HepG2 (cell line): Measurements from ENCODE around the gene GDF15. TPM values are rescaled to one million over a fixed set of nuclear protein-coding genes. Genes with fewer than 3 reads are reported as not detected.

ENCODE experiments used
- CCDC6 ChIP-seq: sonication (generic); formaldehyde crosslinking; IDR thresholded peaks from 2 replicates; pipeline ENCODE4 v1.8.1; 2022; ENCODE audit warnings: mild to moderate bottlenecking, missing genetic modification reagents, moderate library complexity
- CEBPG ChIP-seq: IDR thresholded peaks from 2 replicates; pipeline ENCODE4 v1.6.1; 2016
- E2F1 ChIP-seq: sonication (generic); formaldehyde crosslinking; IDR thresholded peaks from 2 replicates; pipeline ENCODE4 v1.5.0; 2020; ENCODE audit warnings: missing genetic modification reagents
- GABPA ChIP-seq, 2 experiments: IDR thresholded peaks; 2 replicates each; pipeline ENCODE4 v1.6.1; 2011 to 2016; ENCODE audit warnings: low read depth in 2 of 2, low read length in 1 of 2, missing biosample characterization in 1 of 2, missing genetic modification characterization in 1 of 2
- GFI1 ChIP-seq: sonication (generic); formaldehyde crosslinking; IDR thresholded peaks from 2 replicates; pipeline ENCODE4 v1.5.0; 2020; ENCODE audit warnings: missing genetic modification reagents, mild to moderate bottlenecking, borderline replicate concordance
- KDM5A ChIP-seq: fragments of 200-600 bp; sonication (generic); IDR thresholded peaks from 2 replicates; pipeline ENCODE4 v1.7.0; 2018; ENCODE audit warnings: antibody characterized with exemption, mild to moderate bottlenecking, low read length, borderline replicate concordance
- KMT2B ChIP-seq: IDR thresholded peaks from 2 replicates; pipeline ENCODE4 v1.6.1; 2016; ENCODE audit warnings: missing genetic modification reagents, missing compliant biosample characterization
- NFKB2 ChIP-seq: sonication (generic); formaldehyde crosslinking; IDR thresholded peaks from 2 replicates; pipeline ENCODE4 v1.4.0; 2020; ENCODE audit warnings: missing genetic modification reagents, borderline replicate concordance
- RCOR2 ChIP-seq: IDR thresholded peaks from 2 replicates; pipeline ENCODE4 v1.6.1; 2016; ENCODE audit warnings: missing biosample characterization, missing genetic modification reagents
- SOX5 ChIP-seq: IDR thresholded peaks from 2 replicates; pipeline ENCODE4 v1.6.1; 2016; ENCODE audit warnings: borderline replicate concordance
- SP4 ChIP-seq: sonication (generic); formaldehyde crosslinking; IDR thresholded peaks from 2 replicates; pipeline ENCODE4 v1.8.1; 2023; ENCODE audit warnings: mild to moderate bottlenecking, missing genetic modification reagents
- SPEN ChIP-seq: sonication (generic); formaldehyde crosslinking; IDR thresholded peaks from 2 replicates; pipeline ENCODE4 v1.5.1; 2020; ENCODE audit warnings: low read depth, mild to moderate bottlenecking, missing genetic modification reagents
- TOPORS ChIP-seq: sonication (generic); formaldehyde crosslinking; IDR thresholded peaks from 2 replicates; pipeline ENCODE4 v1.8.0; 2023; ENCODE audit warnings: mild to moderate bottlenecking, missing genetic modification reagents
- ZNF260 ChIP-seq: sonication (generic); formaldehyde crosslinking; IDR thresholded peaks from 2 replicates; pipeline ENCODE4 v1.4.0; 2020; ENCODE audit warnings: missing genetic modification reagents, low read depth, mild to moderate bottlenecking, borderline replicate concordance
- ZNF296 ChIP-seq: sonication (generic); formaldehyde crosslinking; conservative IDR thresholded peaks from 2 replicates; pipeline ENCODE4 v1.5.0; 2020; ENCODE audit warnings: mild to moderate bottlenecking, missing genetic modification reagents
- ZNF451 ChIP-seq: sonication (generic); formaldehyde crosslinking; IDR thresholded peaks from 2 replicates; pipeline ENCODE4 v1.5.0; 2020; ENCODE audit warnings: mild to moderate bottlenecking, missing genetic modification reagents
- ZNF556 ChIP-seq: sonication (generic); formaldehyde crosslinking; IDR thresholded peaks from 2 replicates; pipeline ENCODE4 v1.4.0; 2020; ENCODE audit warnings: mild to moderate bottlenecking, missing genetic modification reagents, borderline replicate concordance
- ZNF782 ChIP-seq: sonication (generic); formaldehyde crosslinking; IDR thresholded peaks from 2 replicates; pipeline ENCODE4 v1.4.0; 2020; ENCODE audit warnings: missing genetic modification reagents, mild to moderate bottlenecking, borderline replicate concordance
- ZNF784 ChIP-seq: sonication (generic); formaldehyde crosslinking; IDR thresholded peaks from 2 replicates; pipeline ENCODE4 v1.5.1; 2020; ENCODE audit warnings: missing genetic modification reagents, mild to moderate bottlenecking, borderline replicate concordance
- polyA plus RNA-seq, 8 experiments: library from polyadenylated mRNA; depleted of rRNA in 3 of 8; stranded (reverse) in 7 of 8; unstranded in 1 of 8; fragments of >200 nt; fragmentation: Illumina TruSeq in 4 of 8; extraction: Trizol in 4 of 8; gene quantifications; 2 replicates each; pipeline versions ENCODE4 v1.2.1 to v1.2.3, GENCODE V29; 2011 to 2016; ENCODE audit warnings: low read depth in 4 of 8, missing spikeins in 1 of 8, mixed read lengths in 1 of 8; ENCODE audit not compliant: insufficient read depth in 1 of 8
- total RNA-seq, 5 experiments: library from RNA; depleted of rRNA; stranded (reverse); fragments of >200 nt; fragmentation: Illumina TruSeq; extraction: Trizol; gene quantifications; 2 replicates each; pipeline ENCODE4 v1.2.3, GENCODE V29; 2016; ENCODE audit warnings: low read depth in 1 of 5
- TF ChIP-seq, protein P1 (sequence below): sonication (generic); formaldehyde crosslinking; IDR thresholded peaks from 2 replicates; pipeline ENCODE4 v1.5.0; 2020; ENCODE audit warnings: mild to moderate bottlenecking, missing genetic modification reagents
- TF ChIP-seq, protein P2 (sequence below): sonication (generic); formaldehyde crosslinking; conservative IDR thresholded peaks from 2 replicates; pipeline ENCODE4 v1.4.0; 2020; ENCODE audit warnings: missing genetic modification reagents
- TF ChIP-seq, protein P3 (sequence below): sonication (generic); formaldehyde crosslinking; IDR thresholded peaks from 2 replicates; pipeline ENCODE4 v1.8.0; 2022; ENCODE audit warnings: mild to moderate bottlenecking, missing genetic modification reagents, moderate library complexity

The GDF15 gene
- total and polyA plus RNA-seq, 2 of the 13 experiments (the other 11 are each of a cell fraction or from before 2014, with no cell fraction given) = 146 to 422 TPM

DNA sequence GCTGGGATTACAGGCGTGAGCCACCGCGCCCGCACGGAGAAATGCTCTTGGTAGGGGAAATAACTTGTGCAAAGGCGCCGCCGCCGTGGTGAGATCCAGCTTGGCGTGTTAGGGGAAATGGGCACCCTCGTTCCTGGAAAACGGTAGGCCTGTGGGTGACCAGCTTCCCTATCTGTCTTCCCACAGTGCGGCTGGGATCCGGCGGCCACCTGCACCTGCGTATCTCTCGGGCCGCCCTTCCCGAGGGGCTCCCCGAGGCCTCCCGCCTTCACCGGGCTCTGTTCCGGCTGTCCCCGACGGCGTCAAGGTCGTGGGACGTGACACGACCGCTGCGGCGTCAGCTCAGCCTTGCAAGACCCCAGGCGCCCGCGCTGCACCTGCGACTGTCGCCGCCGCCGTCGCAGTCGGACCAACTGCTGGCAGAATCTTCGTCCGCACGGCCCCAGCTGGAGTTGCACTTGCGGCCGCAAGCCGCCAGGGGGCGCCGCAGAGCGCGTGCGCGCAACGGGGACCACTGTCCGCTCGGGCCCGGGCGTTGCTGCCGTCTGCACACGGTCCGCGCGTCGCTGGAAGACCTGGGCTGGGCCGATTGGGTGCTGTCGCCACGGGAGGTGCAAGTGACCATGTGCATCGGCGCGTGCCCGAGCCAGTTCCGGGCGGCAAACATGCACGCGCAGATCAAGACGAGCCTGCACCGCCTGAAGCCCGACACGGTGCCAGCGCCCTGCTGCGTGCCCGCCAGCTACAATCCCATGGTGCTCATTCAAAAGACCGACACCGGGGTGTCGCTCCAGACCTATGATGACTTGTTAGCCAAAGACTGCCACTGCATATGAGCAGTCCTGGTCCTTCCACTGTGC is 2.4 kb downstream of the GDF15 start (continued):
- TF ChIP-seq GFI1 (0 out of 2 replicates have a peak, but pooled peaks have one; percentile 46), ZNF782 (no peak; the same call in 1 of the 2 replicates), ZNF296 (0 out of 2 replicates have a peak, but pooled peaks have one; percentile 61), CCDC6 (CRISPR knock-in tag) (peak; percentile 91; the same call in 1 of the 2 replicates), E2F1 (CRISPR knock-in tag) (peak; percentile 69), GABPA (IDR thresholded peaks at IDR 0.05; ENCODE audit: low read depth, low read length) (no peak), GABPA (CRISPR knock-in tag; IDR thresholded peaks at IDR 0.05; ENCODE audit: low read depth) (no peak), ZNF260 (0 out of 2 replicates have a peak, but pooled peaks have one; percentile 26), RCOR2 (CRISPR knock-in tag) (no peak), KMT2B (CRISPR knock-in tag) (no peak; the same call in 1 of the 2 replicates), ZNF556 (CRISPR knock-in tag) (peak; percentile 92), SOX5 (CRISPR knock-in tag) (peak; percentile 12; the same call in 1 of the 2 replicates), SPEN (CRISPR knock-in tag) (peak; percentile 86), ZNF451 (CRISPR knock-in tag) (peak; percentile 95), NFKB2 (CRISPR knock-in tag) (peak; percentile 97; the same call in 1 of the 2 replicates), ZNF784 (CRISPR knock-in tag) (0 out of 2 replicates have a peak, but pooled peaks have one; percentile 85), SP4 (CRISPR knock-in tag) (peak; percentile 64; the same call in 1 of the 2 replicates), TOPORS (CRISPR knock-in tag) (peak; percentile 90), KDM5A (no peak), CEBPG (CRISPR knock-in tag) (no peak; the same call in 1 of the 2 replicates)
- TF ChIP-seq, protein P1, sequence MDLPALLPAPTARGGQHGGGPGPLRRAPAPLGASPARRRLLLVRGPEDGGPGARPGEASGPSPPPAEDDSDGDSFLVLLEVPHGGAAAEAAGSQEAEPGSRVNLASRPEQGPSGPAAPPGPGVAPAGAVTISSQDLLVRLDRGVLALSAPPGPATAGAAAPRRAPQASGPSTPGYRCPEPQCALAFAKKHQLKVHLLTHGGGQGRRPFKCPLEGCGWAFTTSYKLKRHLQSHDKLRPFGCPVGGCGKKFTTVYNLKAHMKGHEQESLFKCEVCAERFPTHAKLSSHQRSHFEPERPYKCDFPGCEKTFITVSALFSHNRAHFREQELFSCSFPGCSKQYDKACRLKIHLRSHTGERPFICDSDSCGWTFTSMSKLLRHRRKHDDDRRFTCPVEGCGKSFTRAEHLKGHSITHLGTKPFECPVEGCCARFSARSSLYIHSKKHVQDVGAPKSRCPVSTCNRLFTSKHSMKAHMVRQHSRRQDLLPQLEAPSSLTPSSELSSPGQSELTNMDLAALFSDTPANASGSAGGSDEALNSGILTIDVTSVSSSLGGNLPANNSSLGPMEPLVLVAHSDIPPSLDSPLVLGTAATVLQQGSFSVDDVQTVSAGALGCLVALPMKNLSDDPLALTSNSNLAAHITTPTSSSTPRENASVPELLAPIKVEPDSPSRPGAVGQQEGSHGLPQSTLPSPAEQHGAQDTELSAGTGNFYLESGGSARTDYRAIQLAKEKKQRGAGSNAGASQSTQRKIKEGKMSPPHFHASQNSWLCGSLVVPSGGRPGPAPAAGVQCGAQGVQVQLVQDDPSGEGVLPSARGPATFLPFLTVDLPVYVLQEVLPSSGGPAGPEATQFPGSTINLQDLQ (CRISPR knock-in tag) = peak; percentile 83
- TF ChIP-seq, protein P2, sequence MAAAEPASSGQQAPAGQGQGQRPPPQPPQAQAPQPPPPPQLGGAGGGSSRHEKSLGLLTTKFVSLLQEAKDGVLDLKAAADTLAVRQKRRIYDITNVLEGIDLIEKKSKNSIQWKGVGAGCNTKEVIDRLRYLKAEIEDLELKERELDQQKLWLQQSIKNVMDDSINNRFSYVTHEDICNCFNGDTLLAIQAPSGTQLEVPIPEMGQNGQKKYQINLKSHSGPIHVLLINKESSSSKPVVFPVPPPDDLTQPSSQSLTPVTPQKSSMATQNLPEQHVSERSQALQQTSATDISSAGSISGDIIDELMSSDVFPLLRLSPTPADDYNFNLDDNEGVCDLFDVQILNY (CRISPR knock-in tag) = peak; percentile 38; the same call in 1 of the 2 replicates
- TF ChIP-seq, protein P3, sequence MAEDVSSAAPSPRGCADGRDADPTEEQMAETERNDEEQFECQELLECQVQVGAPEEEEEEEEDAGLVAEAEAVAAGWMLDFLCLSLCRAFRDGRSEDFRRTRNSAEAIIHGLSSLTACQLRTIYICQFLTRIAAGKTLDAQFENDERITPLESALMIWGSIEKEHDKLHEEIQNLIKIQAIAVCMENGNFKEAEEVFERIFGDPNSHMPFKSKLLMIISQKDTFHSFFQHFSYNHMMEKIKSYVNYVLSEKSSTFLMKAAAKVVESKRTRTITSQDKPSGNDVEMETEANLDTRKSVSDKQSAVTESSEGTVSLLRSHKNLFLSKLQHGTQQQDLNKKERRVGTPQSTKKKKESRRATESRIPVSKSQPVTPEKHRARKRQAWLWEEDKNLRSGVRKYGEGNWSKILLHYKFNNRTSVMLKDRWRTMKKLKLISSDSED (CRISPR knock-in tag) = no peak
